ENCODE results near the gene HES5. TPM values are rescaled to one million over a fixed set of nuclear protein-coding genes. Genes with fewer than 3 reads are reported as not detected.

HES5 gene
- total RNA-seq, 1 experiment from 2014 or later: not detected

- no peak overlapping the region; a peak in 1 of 5 replicates for H3K4me3 Mint-ChIP-seq
- Histone ChIP-seq H3K9ac (ENCODE audit: extremely low read depth, insufficient read length, low read length) (no peak overlapping the region), H3K79me1 (ENCODE audit: insufficient read depth, low read depth, low read length, poor library complexity, severe bottlenecking) (no peaks in the 10 kb centered on the region), H3K9me3 (ENCODE audit: control insufficient read depth, low read depth, low read length) (no peaks in the 10 kb centered on the region), H4K5ac (ENCODE audit: insufficient read length, low read depth, low read length) (no peak overlapping the region), H2BK15ac (ENCODE audit: low read depth, low read length) (no peak overlapping the region), H3K4me2 (ENCODE audit: insufficient read depth, insufficient read length, low read length) (no peak overlapping the region), H3K23me2 (ENCODE audit: insufficient read length, low read depth, low read length, poor library complexity, severe bottlenecking) (no peaks in the 10 kb centered on the region), H4K91ac (ENCODE audit: insufficient read length, low read depth, low read length) (no peak overlapping the region), H4K20me1 (ENCODE audit: control insufficient read depth, insufficient read depth, insufficient read length) (no peaks in the 10 kb centered on the region), H2BK12ac (ENCODE audit: insufficient read length, low read depth, low read length) (no peak overlapping the region), H3K27ac (ENCODE audit: insufficient read length, low read depth, low read length) (no peak overlapping the region), H3K56ac (ENCODE audit: insufficient read length, low read depth, low read length) (no peak overlapping the region), H2AFZ (ENCODE audit: low read length) (no peak overlapping the region), H3T11ph (ENCODE audit: low read length) (no peak overlapping the region), H3K14ac (ENCODE audit: insufficient read depth, low read length) (no peak overlapping the region), H3K4ac (ENCODE audit: low read depth, low read length) (no peak overlapping the region), H2AK5ac (ENCODE audit: insufficient read length, low read length) (no peak overlapping the region), H3K4me1 (ENCODE audit: insufficient read depth, low read length) (no peaks in the 10 kb centered on the region), H4K8ac (replicated peaks; ENCODE audit: insufficient read length, low read depth, low read length) (no peak overlapping the region), H3K18ac (ENCODE audit: insufficient read length, low read depth, low read length) (no peak overlapping the region), H2BK5ac (ENCODE audit: insufficient read length, low read length) (no peak overlapping the region), H2BK120ac (ENCODE audit: low read depth, low read length, poor library complexity, severe bottlenecking) (no peak overlapping the region), H3K27me3 (ENCODE audit: insufficient read depth, low read length) (no peaks in the 10 kb centered on the region), H3K23ac (ENCODE audit: insufficient read length, low read depth, low read length) (no peak overlapping the region), H3K79me2 (ENCODE audit: insufficient read depth, low read length) (no peaks in the 10 kb centered on the region), H2BK20ac (ENCODE audit: low read depth, low read length, poor library complexity, severe bottlenecking) (no peak overlapping the region)
- peaks cover 16% of the 10 kb centered on the region for H3K27me3 Mint-ChIP-seq (ENCODE audit: low read depth)
- H3K27ac Mint-ChIP-seq: no peak overlapping the region
- TF ChIP-seq CTCF (conservative IDR thresholded peaks at IDR 0.05): no peak
- WGBS (ENCODE audit: extremely low coverage, insufficient read length, low lambda C conversion rate): no CpG with 5 or more reads among the region's 23 CpGs
- no peak for DNase-seq
- peaks cover 0 to 3% (median 3%) of the 10 kb centered on the region in 3 experiments; a peak in 4 of 7 replicates for H3K36me3 Mint-ChIP-seq (ENCODE audit: insufficient read depth in 1 of 3, low read depth in 3 of 3)
- peaks cover 6 to 7% of the 10 kb centered on the region in 2 experiments for H3K4me1 Mint-ChIP-seq
- H3K9me3 Mint-ChIP-seq: peaks cover 8 to 16% of the 10 kb centered on the region in 2 experiments
These were observed 46.0 kb upstream of the HES5 start for GRCh38 chr1:2575801-2576663.
